Body of pancreas (tissue), 4 donors: Measurements from ENCODE around the gene CRB3.

Experiments
- CTCF ChIP-seq, 7 experiments: fragments of 450-650 bp in 4 of 7; fragments of 200-600 bp in 3 of 7; sonication (generic) in 3 of 7; IDR thresholded peaks; one replicate each; pipeline ENCODE4 v1.5.1; 2016 to 2019; ENCODE audit warnings: antibody characterized with exemption in 7 of 7
- POLR2A ChIP-seq, 3 donors: fragments of 450-650 bp; IDR thresholded peaks; one replicate each; pipeline ENCODE4 v1.6.1; 2016; ENCODE audit warnings: antibody characterized with exemption in 3 of 3, mild to moderate bottlenecking in 2 of 3

- TF ChIP-seq CTCF (IDR thresholded peaks at IDR 0.05), result no peak
- no peak for TF ChIP-seq POLR2A (IDR thresholded peaks at IDR 0.05)
Observed at GRCh38 chr19:6452899-6453298, 11.2 kb upstream of the CRB3 start.
